Cardiac muscle cell (in vitro differentiated cells and primary cell): ENCODE data around the gene KRTAP20-2. TPM values are rescaled to one million over a fixed set of nuclear protein-coding genes. Genes with fewer than 3 reads are reported as not detected.

Source experiments
- DNase-seq, 2 donors: peaks; one replicate each; pipeline versions ENCODE4 v3.0.0 to v3.0.0-alpha.2; 2010 to 2017; ENCODE audit warnings: low read depth in 1 of 2, low spot score in 1 of 2
- H3K27ac ChIP-seq: fragments of 200-600 bp; sonication (generic); 2 replicates; pipeline ENCODE4 v1.5.1; 2016
- H3K27me3 ChIP-seq: fragments of 200-600 bp; sonication (generic); 2 replicates; pipeline ENCODE4 v1.6.0; 2016; ENCODE audit warnings: control low read depth
- H3K36me3 ChIP-seq: fragments of 200-600 bp; sonication (generic); 2 replicates; pipeline ENCODE4 v1.5.1; 2016; ENCODE audit warnings: control low read depth
- H3K4me1 ChIP-seq: fragments of 200-600 bp; sonication (generic); 2 replicates; pipeline ENCODE4 v1.8.1; 2017; ENCODE audit warnings: low read depth, mild to moderate bottlenecking, mixed run types
- H3K4me3 ChIP-seq: fragments of 200-600 bp; sonication (generic); 2 replicates; pipeline ENCODE4 v1.5.1; 2016; ENCODE audit warnings: mild to moderate bottlenecking
- H3K9me3 ChIP-seq: fragments of 200-600 bp; sonication (generic); 2 replicates; pipeline ENCODE4 v1.5.1; 2017; ENCODE audit warnings: low read depth, mild to moderate bottlenecking, control low read depth
- CTCF ChIP-seq: IDR thresholded peaks from 2 replicates; pipeline ENCODE4 v1.5.1; 2012; ENCODE audit warnings: low read depth, mild to moderate bottlenecking, low read length
- polyA plus RNA-seq: library from polyadenylated mRNA; unstranded; fragments of >200 nt; fragmentation: Nextera tagmentation; extraction: Ambion mirVana; gene quantifications from 2 replicates; pipeline ENCODE4 v1.2.1, GENCODE V29; 2016
- total RNA-seq: library from RNA; depleted of rRNA; stranded (reverse); fragments of >200 nt; gene quantifications from 2 replicates; pipeline ENCODE4 v1.2.3, GENCODE V29; 2016

The KRTAP20-2 gene
- not detected in 2 replicates for total RNA-seq
- not detected in 2 replicates for polyA plus RNA-seq

- Histone ChIP-seq H3K36me3 (no peaks in the 10 kb centered on the region), H3K4me3 (no peak within 1 kb of the TSS), H3K27ac (no peak within 1 kb of the TSS), H3K9me3 (no peaks in the 10 kb centered on the region), H3K4me1 (no peaks in the 10 kb centered on the region), H3K27me3 (no peaks in the 10 kb centered on the region)
- DNase-seq = no peak
- TF ChIP-seq CTCF = no peak
These were observed at the start of gene KRTAP20-2 for GRCh38 chr21:30634906-30635305. Gene KRTAP20-2 (plus strand): TSS chr21:30635206. CDS start chr21:30635264, 58 bp downstream.

GRCh38 chr21:30590297-30590696 lies 44.7 kb upstream of the KRTAP20-2 start, which contains the start of gene KRTAP22-2:
Gene KRTAP22-2 (minus strand): TSS chr21:30590397.
- H3K4me3 ChIP-seq = no peak within 1 kb of the TSS

GRCh38 chr21:30592140-30592539 lies 42.9 kb upstream of the KRTAP20-2 start, which contains the start of gene KRTAP6-3:
Gene KRTAP6-3 (plus strand): TSS chr21:30592440. CDS start chr21:30592446, 6 bp downstream.
- Histone ChIP-seq H3K36me3 (no peaks in the 10 kb centered on the region), H3K27me3 (no peaks in the 10 kb centered on the region), H3K4me1 (no peaks in the 10 kb centered on the region), H3K27ac (no peak within 1 kb of the TSS), H3K9me3 (no peaks in the 10 kb centered on the region), H3K4me3 (no peak within 1 kb of the TSS)
- no peak for TF ChIP-seq CTCF
- no peak for DNase-seq

More at GRCh38 chr21:30590297-30590696, 44.7 kb upstream of the KRTAP20-2 start, which contains the start of gene KRTAP22-2:
- TF ChIP-seq CTCF = no peak
- Histone ChIP-seq H3K9me3 (no peaks in the 10 kb centered on the region), H3K27ac (no peak within 1 kb of the TSS), H3K36me3 (no peaks in the 10 kb centered on the region), H3K27me3 (no peaks in the 10 kb centered on the region), H3K4me1 (no peaks in the 10 kb centered on the region)
- DNase-seq = no peak

- Histone ChIP-seq H3K27ac (no peak within 1 kb of the TSS), H3K27me3 (no peaks in the 10 kb centered on the region), H3K4me1 (no peaks in the 10 kb centered on the region), H3K9me3 (no peaks in the 10 kb centered on the region), H3K36me3 (no peaks in the 10 kb centered on the region), H3K4me3 (no peak within 1 kb of the TSS)
- DNase-seq = no peak
- TF ChIP-seq CTCF = no peak
These were observed 36.2 kb upstream of the KRTAP20-2 start, which contains the start of gene KRTAP6-2 for GRCh38 chr21:30598802-30599201. Gene KRTAP6-2 (minus strand): TSS chr21:30598902. CDS start chr21:30598874, 28 bp downstream.

GRCh38 chr21:30600787-30601186 lies 34.2 kb upstream of the KRTAP20-2 start, which contains the start of gene KRTAP22-1:
Gene KRTAP22-1 (plus strand): TSS chr21:30601087.
- DNase-seq = no peak
- H3K27me3 ChIP-seq = no peaks in the 10 kb centered on the region
- TF ChIP-seq CTCF = no peak
- no peaks in the 10 kb centered on the region for H3K4me1 ChIP-seq
- no peak within 1 kb of the TSS for H3K4me3 ChIP-seq
- no peaks in the 10 kb centered on the region for H3K36me3 ChIP-seq
- H3K27ac ChIP-seq = no peak within 1 kb of the TSS
- H3K9me3 ChIP-seq = no peaks in the 10 kb centered on the region
